ENCODE measurements around the gene GRAMD1B. TPM values are rescaled to one million over a fixed set of nuclear protein-coding genes. Genes with fewer than 3 reads are reported as not detected.

GRAMD1B gene
- total and polyA plus RNA-seq, 4 donors = 0.29 to 2.6 (median 1.3) TPM

- H3K4me1 ChIP-seq (ENCODE audit: control insufficient read depth in 4 of 4, insufficient read depth in 4 of 4, low read length in 3 of 4) = peaks cover 0 to 7% (median 2%) of the 10 kb centered on the region in 4 donors
- H3K36me3 ChIP-seq (ENCODE audit: control insufficient read depth in 4 of 4, insufficient read depth in 3 of 4, low read depth in 1 of 4, low read length in 3 of 4) = no peaks in the 10 kb centered on the region
- no peak for TF ChIP-seq TAF1 (conservative IDR thresholded peaks at IDR 0.05)
- no peak for TF ChIP-seq JUND (IDR thresholded peaks at IDR 0.05)
- TF ChIP-seq RXRA (IDR thresholded peaks at IDR 0.05) = no peak
- no peak for TF ChIP-seq NR2F2 (IDR thresholded peaks at IDR 0.05)
- TF ChIP-seq RAD21 (IDR thresholded peaks at IDR 0.05) = no peak
- TF ChIP-seq FOXA1 (IDR thresholded peaks at IDR 0.05) = no peak
- TF ChIP-seq EGR1 (IDR thresholded peaks at IDR 0.05; ENCODE audit: low read depth in 2 of 2) = no peak
- TF ChIP-seq CTCF (IDR thresholded peaks at IDR 0.05; ENCODE audit: low read depth, low read length, missing input control) = no peak
- no peak overlapping the region for H3K9ac ChIP-seq (ENCODE audit: low read depth in 1 of 2, low read length in 2 of 2)
- H3K4me3 ChIP-seq (ENCODE audit: low read depth in 1 of 3, low read length in 3 of 3) = no peak overlapping the region
- 72% methylated on average over 17 of the region's 17 CpGs for WGBS
- no peak for DNase-seq (ENCODE audit: low spot score)
- H3K27me3 ChIP-seq (ENCODE audit: control insufficient read depth in 4 of 4, insufficient read depth in 4 of 4, low read length in 3 of 4) = peaks cover 0 to 10% (median 0%) of the 10 kb centered on the region in 4 donors
- no peak overlapping the region for H3K27ac ChIP-seq (ENCODE audit: low read depth in 1 of 2, low read length in 2 of 2)
- H3K9me3 ChIP-seq (ENCODE audit: control insufficient read depth in 4 of 4, low read length in 3 of 4) = no peaks in the 10 kb centered on the region
These were observed 87.7 kb downstream of the GRAMD1B start for GRCh38 chr11:123517559-123518364.

GRCh38 chr11:123518496-123519054 lies 88.5 kb downstream of the GRAMD1B start:
- Histone ChIP-seq H3K9me3 (ENCODE audit: control insufficient read depth in 4 of 4, low read length in 3 of 4) (no peaks in the 10 kb centered on the region), H3K36me3 (ENCODE audit: control insufficient read depth in 4 of 4, insufficient read depth in 3 of 4, low read depth in 1 of 4, low read length in 3 of 4) (no peaks in the 10 kb centered on the region), H3K27me3 (ENCODE audit: control insufficient read depth in 4 of 4, insufficient read depth in 4 of 4, low read length in 3 of 4) (peaks cover 0 to 10% (median 0%) of the 10 kb centered on the region in 4 donors), H3K4me3 (ENCODE audit: low read depth in 1 of 3, low read length in 3 of 3) (no peak overlapping the region), H3K4me1 (ENCODE audit: control insufficient read depth in 4 of 4, insufficient read depth in 4 of 4, low read length in 3 of 4) (peaks cover 0 to 7% (median 2%) of the 10 kb centered on the region in 4 donors), H3K9ac (ENCODE audit: low read depth in 1 of 2, low read length in 2 of 2) (no peak overlapping the region), H3K27ac (ENCODE audit: low read depth in 1 of 2, low read length in 2 of 2) (no peak overlapping the region)
- no peak for DNase-seq (ENCODE audit: low spot score)
- TF ChIP-seq FOXA1 (IDR thresholded peaks at IDR 0.05) (no peak), ATF3 (IDR thresholded peaks at IDR 0.05) (no peak), EGR1 (IDR thresholded peaks at IDR 0.05; ENCODE audit: low read depth in 2 of 2) (no peak), TAF1 (conservative IDR thresholded peaks at IDR 0.05) (no peak), RAD21 (IDR thresholded peaks at IDR 0.05) (no peak), CTCF (IDR thresholded peaks at IDR 0.05; ENCODE audit: low read depth, low read length, missing input control) (no peak), YY1 (IDR thresholded peaks at IDR 0.05) (no peak), RXRA (IDR thresholded peaks at IDR 0.05) (no peak), JUND (IDR thresholded peaks at IDR 0.05) (no peak)
- WGBS = 69% methylated on average over 9 of the region's 9 CpGs

All from liver (tissue), 9 donors.